ENCODE measurements around the gene DCP1B.

- TF ChIP-seq CTCF (IDR thresholded peaks at IDR 0.05; ENCODE audit: poor library complexity) (no peak), EZH2phosphoT487 (IDR thresholded peaks at IDR 0.05; ENCODE audit: low read depth, severe bottlenecking, unreplicated experiment) (no peak)
Observed at GRCh38 chr12:1984759-1985158, 19.5 kb downstream of the DCP1B start.

Measured in hepatocyte (in vitro differentiated cells).